Ishikawa (cell line): Measurements from ENCODE around the gene TRAPPC12.

Experiments
- CEBPB ChIP-seq: IDR thresholded peaks from 2 replicates; pipeline ENCODE4 v1.6.1; 2012
- CREB1 ChIP-seq: IDR thresholded peaks from 2 replicates; pipeline ENCODE4 v1.6.1; 2012; ENCODE audit warnings: low read depth
- RAD21 ChIP-seq: IDR thresholded peaks from 2 replicates; pipeline ENCODE4 v1.6.1; 2012; ENCODE audit warnings: low read depth
- TEAD4 ChIP-seq: IDR thresholded peaks from 2 replicates; pipeline ENCODE4 v1.6.1; 2012
- YY1 ChIP-seq: IDR thresholded peaks from 2 replicates; pipeline ENCODE4 v1.6.1; 2012; ENCODE audit warnings: low read depth
- ZBTB7A ChIP-seq: IDR thresholded peaks from 2 replicates; pipeline ENCODE4 v1.6.1; 2012; ENCODE audit warnings: low read depth
- TF ChIP-seq, protein P1 (sequence below): IDR thresholded peaks from 2 replicates; pipeline ENCODE4 v1.6.1; 2012

DNA sequence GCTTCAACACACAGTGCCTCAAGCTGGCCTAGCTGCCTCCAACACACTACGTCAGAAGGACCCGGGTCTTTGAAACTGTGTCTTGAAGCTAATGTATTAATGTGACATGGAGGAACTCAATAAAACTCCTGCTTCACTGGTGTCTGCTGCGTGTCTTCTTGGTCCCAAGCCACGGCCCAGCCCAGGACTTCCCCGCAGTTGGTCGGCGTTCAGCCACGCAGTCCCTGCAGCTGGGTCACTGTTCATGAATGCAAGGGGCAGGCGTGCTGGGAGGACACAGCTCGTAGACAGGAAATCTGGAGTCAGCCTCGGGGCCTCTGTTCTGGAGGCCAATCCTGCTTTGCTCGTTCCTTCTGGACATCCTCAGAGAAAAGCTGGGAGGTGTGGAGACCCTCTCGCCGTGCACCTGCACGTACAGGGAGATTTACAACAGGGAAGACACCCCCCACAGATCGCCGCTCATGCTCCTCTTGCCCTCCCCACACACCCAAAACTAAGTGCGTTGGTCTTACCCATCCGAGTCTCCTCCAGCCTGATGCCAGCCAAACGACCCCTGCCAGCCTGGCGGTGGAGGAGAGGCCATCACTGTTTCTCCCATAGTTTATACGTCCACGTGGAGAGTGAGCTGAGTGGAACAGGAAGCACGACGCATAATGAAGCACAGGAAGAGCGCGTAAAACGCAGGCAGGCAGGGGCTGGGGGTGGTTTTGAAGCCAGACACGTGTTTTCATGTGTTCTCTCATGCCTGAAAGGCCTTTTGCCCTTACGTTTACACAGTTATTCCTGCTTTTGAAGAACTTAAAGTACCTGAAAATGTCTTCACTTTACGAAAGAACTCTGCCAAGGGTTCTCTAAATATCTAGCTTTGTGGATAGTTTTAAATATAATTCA, 100.2 kb downstream of the TRAPPC12 start:
- TF ChIP-seq, protein P1, sequence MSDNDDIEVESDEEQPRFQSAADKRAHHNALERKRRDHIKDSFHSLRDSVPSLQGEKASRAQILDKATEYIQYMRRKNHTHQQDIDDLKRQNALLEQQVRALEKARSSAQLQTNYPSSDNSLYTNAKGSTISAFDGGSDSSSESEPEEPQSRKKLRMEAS = no peak
- TF ChIP-seq TEAD4 (no peak), ZBTB7A (no peak), YY1 (no peak), RAD21 (no peak), CEBPB (no peak), CREB1 (no peak)
